SK-N-SH (cell line): ENCODE data around the gene HNRNPAB.

Experiments used
- ELF1 ChIP-seq: IDR thresholded peaks from 2 replicates; pipeline ENCODE4 v1.4.0; 2012
- EP300 ChIP-seq, 2 experiments: IDR thresholded peaks; 2 replicates each; pipeline versions ENCODE4 v1.4.0 to v1.6.1; 2012; ENCODE audit warnings: borderline replicate concordance in 1 of 2, low read depth in 1 of 2, low read length in 1 of 2
- EZH2phosphoT487 ChIP-seq: fragments of 200-600 bp; sonication (generic); IDR thresholded peaks from 2 replicates; pipeline ENCODE4 v1.6.1; 2017; ENCODE audit warnings: low read depth, mixed run types, mild to moderate bottlenecking, antibody characterized with exemption, moderate library complexity, borderline replicate concordance
- GABPA ChIP-seq: IDR thresholded peaks from 2 replicates; pipeline ENCODE4 v1.4.0; 2012; ENCODE audit warnings: low read depth, mild to moderate bottlenecking
- MXI1 ChIP-seq: IDR thresholded peaks from 2 replicates; pipeline ENCODE4 v1.6.1; 2012; ENCODE audit warnings: mild to moderate bottlenecking, low read depth, low read length, improper control_type of control experiment
- NRF1 ChIP-seq: IDR thresholded peaks from 2 replicates; pipeline ENCODE4 v1.6.1; 2012; ENCODE audit warnings: low read depth, mild to moderate bottlenecking, low read length
- POLR2AphosphoS5 ChIP-seq: IDR thresholded peaks from 2 replicates; pipeline ENCODE4 v1.6.1; 2012; ENCODE audit warnings: low read depth, low read length
- REST ChIP-seq: IDR thresholded peaks from 2 replicates; pipeline ENCODE4 v1.6.1; 2012; ENCODE audit warnings: mild to moderate bottlenecking, low read depth, low read length, moderate library complexity
- RXRA ChIP-seq: IDR thresholded peaks from 2 replicates; pipeline ENCODE4 v1.4.0; 2012; ENCODE audit warnings: low read depth, mild to moderate bottlenecking, borderline replicate concordance
- SIN3A ChIP-seq: IDR thresholded peaks from 2 replicates; pipeline ENCODE4 v1.6.1; 2012; ENCODE audit warnings: low read depth, mild to moderate bottlenecking, low read length, moderate library complexity, borderline replicate concordance
- TF ChIP-seq, protein P1 (sequence below): fragments of 200-600 bp; sonication (generic); IDR thresholded peaks from 2 replicates; pipeline ENCODE4 v1.6.1; 2017; ENCODE audit warnings: antibody characterized with exemption, mild to moderate bottlenecking, moderate library complexity
- TF ChIP-seq, protein P2 (sequence below): IDR thresholded peaks from 2 replicates; pipeline ENCODE4 v1.4.0; 2012; ENCODE audit warnings: low read depth

DNA sequence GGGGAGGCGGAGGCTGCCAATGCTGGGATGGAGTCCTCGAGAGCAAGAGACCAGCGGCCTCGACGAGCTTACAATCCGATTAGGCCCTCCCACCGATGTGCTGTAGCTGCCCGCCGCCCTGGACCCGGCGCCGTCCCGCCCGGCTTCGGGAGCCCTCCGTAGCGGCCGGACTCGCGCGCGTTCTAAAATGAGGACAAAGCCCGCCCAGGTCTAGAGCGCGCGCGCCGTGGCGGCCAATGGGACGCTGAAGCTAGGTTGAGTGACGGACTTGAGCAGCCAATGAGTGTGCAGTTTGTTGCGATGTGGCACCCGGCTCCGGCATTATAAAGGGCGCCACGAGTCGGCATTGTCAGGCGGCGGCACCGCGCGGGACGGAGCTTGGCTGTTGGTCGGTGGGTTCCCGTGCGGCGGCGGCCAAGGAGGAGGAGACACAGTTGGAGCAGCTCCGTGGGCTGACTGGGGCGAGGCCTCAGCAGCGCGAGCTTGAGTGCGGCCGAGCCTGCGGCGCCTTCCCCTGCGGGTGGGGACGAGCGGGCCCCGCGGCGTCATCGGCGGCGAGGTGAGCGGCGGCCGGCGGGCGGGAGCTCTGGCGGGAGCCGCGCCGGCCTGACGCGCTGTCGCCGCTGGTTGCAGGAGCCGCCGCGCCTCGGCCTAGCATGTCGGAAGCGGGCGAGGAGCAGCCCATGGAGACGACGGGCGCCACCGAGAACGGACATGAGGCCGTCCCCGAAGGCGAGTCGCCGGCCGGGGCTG, at the start of gene HNRNPAB:
- peak; percentile 30; the same call in 1 of the 2 replicates for TF ChIP-seq REST
- TF ChIP-seq GABPA = peak; percentile 8; the same call in 1 of the 2 replicates
- TF ChIP-seq, protein P1, sequence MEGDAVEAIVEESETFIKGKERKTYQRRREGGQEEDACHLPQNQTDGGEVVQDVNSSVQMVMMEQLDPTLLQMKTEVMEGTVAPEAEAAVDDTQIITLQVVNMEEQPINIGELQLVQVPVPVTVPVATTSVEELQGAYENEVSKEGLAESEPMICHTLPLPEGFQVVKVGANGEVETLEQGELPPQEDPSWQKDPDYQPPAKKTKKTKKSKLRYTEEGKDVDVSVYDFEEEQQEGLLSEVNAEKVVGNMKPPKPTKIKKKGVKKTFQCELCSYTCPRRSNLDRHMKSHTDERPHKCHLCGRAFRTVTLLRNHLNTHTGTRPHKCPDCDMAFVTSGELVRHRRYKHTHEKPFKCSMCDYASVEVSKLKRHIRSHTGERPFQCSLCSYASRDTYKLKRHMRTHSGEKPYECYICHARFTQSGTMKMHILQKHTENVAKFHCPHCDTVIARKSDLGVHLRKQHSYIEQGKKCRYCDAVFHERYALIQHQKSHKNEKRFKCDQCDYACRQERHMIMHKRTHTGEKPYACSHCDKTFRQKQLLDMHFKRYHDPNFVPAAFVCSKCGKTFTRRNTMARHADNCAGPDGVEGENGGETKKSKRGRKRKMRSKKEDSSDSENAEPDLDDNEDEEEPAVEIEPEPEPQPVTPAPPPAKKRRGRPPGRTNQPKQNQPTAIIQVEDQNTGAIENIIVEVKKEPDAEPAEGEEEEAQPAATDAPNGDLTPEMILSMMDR = no peak
- TF ChIP-seq NRF1 = peak; percentile 17; the same call in 1 of the 2 replicates
- TF ChIP-seq EP300 (IDR thresholded peaks at IDR 0.05; ENCODE audit: borderline replicate concordance in 1 of 2, low read depth in 1 of 2, low read length in 1 of 2) = no peak
- no peak for TF ChIP-seq RXRA
- TF ChIP-seq, protein P2, sequence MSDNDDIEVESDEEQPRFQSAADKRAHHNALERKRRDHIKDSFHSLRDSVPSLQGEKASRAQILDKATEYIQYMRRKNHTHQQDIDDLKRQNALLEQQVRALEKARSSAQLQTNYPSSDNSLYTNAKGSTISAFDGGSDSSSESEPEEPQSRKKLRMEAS = peak; percentile 87
- TF ChIP-seq SIN3A = peak; percentile 84
- peak; percentile 100 for TF ChIP-seq POLR2AphosphoS5
- peak; percentile 97 for TF ChIP-seq MXI1
- TF ChIP-seq EZH2phosphoT487 = no peak
- TF ChIP-seq ELF1 = 0 out of 2 replicates have a peak, but pooled peaks have one; percentile 19
